Neural progenitor cell (in vitro differentiated cells): Measurements from ENCODE around the gene NTN3. TPM values are rescaled to one million over a fixed set of nuclear protein-coding genes. Genes with fewer than 3 reads are reported as not detected.

ENCODE experiments used
- DNase-seq: peaks from one replicate; pipeline ENCODE4 v3.0.0-alpha.2; 2016; ENCODE audit warnings: low spot score
- H2AFZ ChIP-seq: fragments of 200-600 bp; sonication (generic); replicated peaks from 2 replicates; pipeline ENCODE4 v1.6.1; 2016; ENCODE audit warnings: antibody characterized with exemption
- H3F3A ChIP-seq: fragments of 200-600 bp; sonication (generic); 2 replicates; pipeline ENCODE4 v1.6.1; 2016; ENCODE audit warnings: antibody characterized with exemption, low read depth
- H3K27ac ChIP-seq: fragments of 200-600 bp; sonication (generic); 2 replicates; pipeline ENCODE4 v1.5.1; 2016; ENCODE audit warnings: mild to moderate bottlenecking
- H3K27me3 ChIP-seq: fragments of 200-600 bp; sonication (generic); 2 replicates; pipeline ENCODE4 v1.6.1; 2016; ENCODE audit warnings: mild to moderate bottlenecking, moderate library complexity
- H3K36me3 ChIP-seq: fragments of 200-600 bp; sonication (generic); 2 replicates; pipeline ENCODE4 v1.5.1; 2016
- H3K4me1 ChIP-seq: fragments of 200-600 bp; sonication (generic); 2 replicates; pipeline ENCODE4 v1.6.1; 2016; ENCODE audit warnings: mixed run types
- H3K4me2 ChIP-seq: fragments of 200-600 bp; sonication (generic); 2 replicates; pipeline ENCODE4 v1.6.1; 2016
- H3K4me3 ChIP-seq: fragments of 200-600 bp; sonication (generic); 2 replicates; pipeline ENCODE4 v1.5.1; 2016
- H3K79me2 ChIP-seq: fragments of 200-600 bp; sonication (generic); 2 replicates; pipeline ENCODE4 v1.6.1; 2016; ENCODE audit warnings: low read depth
- H3K9ac ChIP-seq: fragments of 200-600 bp; sonication (generic); 2 replicates; pipeline ENCODE4 v1.6.1; 2016
- H3K9me3 ChIP-seq: fragments of 200-600 bp; sonication (generic); 2 replicates; pipeline ENCODE4 v1.5.1; 2016; ENCODE audit warnings: low read depth
- H4K20me1 ChIP-seq: fragments of 200-600 bp; sonication (generic); 2 replicates; pipeline ENCODE4 v1.6.1; 2016; ENCODE audit warnings: low read depth
- H3K27ac Mint-ChIP-seq: 3 replicates; pipeline ENCODE4 v1.8.0; 2021; ENCODE audit warnings: mixed read lengths
- H3K27me3 Mint-ChIP-seq: 2 replicates; pipeline ENCODE4 v1.8.0; 2022; ENCODE audit warnings: low read depth, mild to moderate bottlenecking, inconsistent platforms, moderate library complexity, mixed read lengths; ENCODE audit not compliant: insufficient read depth
- H3K36me3 Mint-ChIP-seq: 3 replicates; pipeline ENCODE4 v1.8.0; 2021; ENCODE audit warnings: mixed read lengths
- H3K4me1 Mint-ChIP-seq: 3 replicates; pipeline ENCODE4 v1.8.0; 2021; ENCODE audit warnings: mixed read lengths
- H3K4me3 Mint-ChIP-seq: 3 replicates; pipeline ENCODE4 v1.8.0; 2021; ENCODE audit warnings: mild to moderate bottlenecking, moderate library complexity, mixed read lengths
- H3K9me3 Mint-ChIP-seq: 3 replicates; pipeline ENCODE4 v1.8.0; 2020; ENCODE audit warnings: mixed read lengths
- EZH2 ChIP-seq: fragments of 200-600 bp; sonication (generic); IDR thresholded peaks from 2 replicates; pipeline ENCODE4 v1.6.1; 2017; ENCODE audit warnings: antibody characterized with exemption, mild to moderate bottlenecking, moderate library complexity
- EZH2phosphoT487 ChIP-seq: fragments of 200-600 bp; sonication (generic); IDR thresholded peaks from 2 replicates; pipeline ENCODE4 v1.6.1; 2017; ENCODE audit warnings: antibody characterized with exemption
- total RNA-seq: library from RNA; depleted of rRNA; stranded (reverse); fragments of >200 nt; gene quantifications from 2 replicates; pipeline ENCODE4 v1.2.3, GENCODE V29; 2015; ENCODE audit warnings: low replicate concordance
- TF ChIP-seq, protein P1 (sequence below): fragments of 200-600 bp; sonication (generic); IDR thresholded peaks from 2 replicates; pipeline ENCODE4 v1.5.1; 2017; ENCODE audit warnings: antibody characterized with exemption, mild to moderate bottlenecking

NTN3 gene
- total RNA-seq, 1 donor from 2014 or later, result 3.6 TPM

DNA sequence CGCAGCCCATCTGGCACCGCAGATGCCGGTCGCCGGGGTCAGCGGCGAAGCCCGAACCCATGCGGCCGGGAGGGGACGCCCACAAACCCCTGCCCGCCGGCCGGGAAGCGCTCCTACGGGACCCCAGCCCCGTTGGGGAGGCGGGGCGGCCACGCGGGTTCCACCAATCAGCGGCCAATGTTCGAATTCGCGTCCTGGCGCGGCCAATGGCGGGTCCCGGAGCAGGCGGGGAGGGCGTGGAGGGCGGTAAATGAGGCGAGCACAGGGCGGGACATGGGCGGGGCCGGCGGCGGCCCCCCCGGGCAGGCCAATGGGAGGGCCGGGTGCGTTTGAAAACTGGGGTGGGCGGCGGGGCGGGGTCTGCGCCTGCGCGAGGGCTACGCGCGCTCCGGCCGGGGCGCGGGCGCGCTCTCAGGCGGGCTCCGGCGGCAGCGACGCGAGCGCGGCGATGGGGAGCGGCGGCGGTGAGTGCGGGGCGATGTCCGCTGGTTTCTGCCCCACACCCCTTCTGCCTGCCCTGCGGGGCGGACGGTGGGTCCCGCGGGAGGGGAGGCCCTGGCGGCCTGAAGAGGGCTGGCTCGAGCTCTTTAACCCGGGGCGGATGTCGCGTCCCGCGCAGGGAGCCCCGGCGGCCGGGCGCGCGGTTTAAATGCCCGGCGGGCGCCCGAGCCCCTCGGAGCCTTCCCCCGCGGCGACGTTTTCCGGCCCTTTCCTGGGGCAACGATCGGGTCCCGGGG, 41.9 kb upstream of the NTN3 start, which contains the start of gene CCNF:
TSS of gene CCNF (plus strand) at position 414 of the 737 bp plus-strand sequence. CDS start at position 449, 35 bp downstream.
- peaks cover 7% of the 10 kb centered on the region for H3K27me3 ChIP-seq
- peak within 1 kb of the TSS; percentile 98 for H3K4me2 ChIP-seq
- no peaks in the 10 kb centered on the region for H3K9me3 ChIP-seq
- peak within 1 kb of the TSS; percentile 94 for H3K4me3 Mint-ChIP-seq
- peaks cover 35% of the 10 kb centered on the region for H3K4me1 Mint-ChIP-seq
- H3F3A ChIP-seq, result peaks cover 10% of the 10 kb centered on the region
- no peak within 1 kb of the TSS for H3K27ac ChIP-seq
- TF ChIP-seq, protein P1, sequence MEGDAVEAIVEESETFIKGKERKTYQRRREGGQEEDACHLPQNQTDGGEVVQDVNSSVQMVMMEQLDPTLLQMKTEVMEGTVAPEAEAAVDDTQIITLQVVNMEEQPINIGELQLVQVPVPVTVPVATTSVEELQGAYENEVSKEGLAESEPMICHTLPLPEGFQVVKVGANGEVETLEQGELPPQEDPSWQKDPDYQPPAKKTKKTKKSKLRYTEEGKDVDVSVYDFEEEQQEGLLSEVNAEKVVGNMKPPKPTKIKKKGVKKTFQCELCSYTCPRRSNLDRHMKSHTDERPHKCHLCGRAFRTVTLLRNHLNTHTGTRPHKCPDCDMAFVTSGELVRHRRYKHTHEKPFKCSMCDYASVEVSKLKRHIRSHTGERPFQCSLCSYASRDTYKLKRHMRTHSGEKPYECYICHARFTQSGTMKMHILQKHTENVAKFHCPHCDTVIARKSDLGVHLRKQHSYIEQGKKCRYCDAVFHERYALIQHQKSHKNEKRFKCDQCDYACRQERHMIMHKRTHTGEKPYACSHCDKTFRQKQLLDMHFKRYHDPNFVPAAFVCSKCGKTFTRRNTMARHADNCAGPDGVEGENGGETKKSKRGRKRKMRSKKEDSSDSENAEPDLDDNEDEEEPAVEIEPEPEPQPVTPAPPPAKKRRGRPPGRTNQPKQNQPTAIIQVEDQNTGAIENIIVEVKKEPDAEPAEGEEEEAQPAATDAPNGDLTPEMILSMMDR, result peak; percentile 4
- no peak for TF ChIP-seq EZH2
- TF ChIP-seq EZH2phosphoT487, result no peak
- peaks cover 42% of the 10 kb centered on the region for H3K79me2 ChIP-seq
- peaks cover 15% of the 10 kb centered on the region for H3K27me3 Mint-ChIP-seq
- H3K4me3 ChIP-seq, result peak within 1 kb of the TSS; percentile 95
- peak within 1 kb of the TSS; percentile 89 for H3K27ac Mint-ChIP-seq
- peaks cover 33% of the 10 kb centered on the region for H4K20me1 ChIP-seq
- H3K36me3 ChIP-seq, result peaks cover 5% of the 10 kb centered on the region
- peak within 1 kb of the TSS; percentile 72 for H2AFZ ChIP-seq
- peaks cover 15% of the 10 kb centered on the region for H3K4me1 ChIP-seq
- peak within 1 kb of the TSS; percentile 80 for H3K9ac ChIP-seq
- DNase-seq, result peak; percentile 99
- peaks cover 10% of the 10 kb centered on the region for H3K36me3 Mint-ChIP-seq
- no peaks in the 10 kb centered on the region for H3K9me3 Mint-ChIP-seq

GRCh38 chr16:2429771-2430663, 41.1 kb upstream of the NTN3 start:
- no peak overlapping the region for H3K27ac Mint-ChIP-seq
- H4K20me1 ChIP-seq, result peaks cover 33% of the 10 kb centered on the region
- peak overlapping the region; percentile 93 for H3K4me2 ChIP-seq
- H2AFZ ChIP-seq, result peak overlapping the region; percentile 45
- H3K9me3 ChIP-seq, result no peaks in the 10 kb centered on the region
- peaks cover 13% of the 10 kb centered on the region for H3K36me3 Mint-ChIP-seq
- H3K4me1 ChIP-seq, result peaks cover 15% of the 10 kb centered on the region
- H3K9ac ChIP-seq, result peak overlapping the region; percentile 80
- peak overlapping the region; percentile 95 for H3K4me3 ChIP-seq
- H3F3A ChIP-seq, result peaks cover 10% of the 10 kb centered on the region
- peaks cover 32% of the 10 kb centered on the region for H3K4me1 Mint-ChIP-seq
- DNase-seq, result peak; percentile 52
- H3K27me3 Mint-ChIP-seq, result peaks cover 15% of the 10 kb centered on the region
- no peak for TF ChIP-seq EZH2
- TF ChIP-seq EZH2phosphoT487, result no peak
- TF ChIP-seq, protein P1, result peak; percentile 1
- peaks cover 42% of the 10 kb centered on the region for H3K79me2 ChIP-seq
- no peaks in the 10 kb centered on the region for H3K9me3 Mint-ChIP-seq
- peaks cover 5% of the 10 kb centered on the region for H3K36me3 ChIP-seq
- H3K27ac ChIP-seq, result no peak overlapping the region
- H3K27me3 ChIP-seq, result peaks cover 7% of the 10 kb centered on the region
- H3K4me3 Mint-ChIP-seq, result peak overlapping the region; percentile 94

GRCh38 chr16:2432286-2432685, 38.8 kb upstream of the NTN3 start:
- Histone ChIP-seq H3K36me3 (peaks cover 5% of the 10 kb centered on the region), H3K4me1 (peaks cover 15% of the 10 kb centered on the region), H3F3A (peaks cover 10% of the 10 kb centered on the region), H3K27me3 (peaks cover 7% of the 10 kb centered on the region), H3K79me2 (peaks cover 42% of the 10 kb centered on the region), H3K9ac (no peak overlapping the region), H2AFZ (no peak overlapping the region), H4K20me1 (peaks cover 33% of the 10 kb centered on the region), H3K9me3 (no peaks in the 10 kb centered on the region), H3K4me2 (no peak overlapping the region), H3K27ac (no peak overlapping the region), H3K4me3 (no peak overlapping the region)
- Mint-ChIP-seq H3K36me3 (peaks cover 19% of the 10 kb centered on the region), H3K4me3 (no peak overlapping the region), H3K4me1 (peaks cover 25% of the 10 kb centered on the region), H3K27ac (no peak overlapping the region), H3K9me3 (no peaks in the 10 kb centered on the region), H3K27me3 (peaks cover 10% of the 10 kb centered on the region)
- no peak for TF ChIP-seq EZH2phosphoT487
- TF ChIP-seq EZH2, result no peak
- DNase-seq, result peak; percentile 1
